Panc1 (cell line): Measurements from ENCODE around the gene FILIP1L. TPM values are rescaled to one million over a fixed set of nuclear protein-coding genes. Genes with fewer than 3 reads are reported as not detected.

Source experiments
- ATAC-seq: fragments of 200-7000 bp; cut with Tn5 transposase; 2 replicates; pipeline ENCODE4 v1.9.1; 2020; ENCODE audit warnings: mild to moderate bottlenecking, moderate library complexity
- BruUV-seq: library from RNA; stranded (reverse); fragments of 400-500 nt; replicated peaks from 2 replicates; lab custom pipeline; 2021; lab: Mats Ljungman, UMichigan
- CTCF ChIA-PET: fragments of 300-600 bp; sonication (Branson Sonifier 250); formaldehyde crosslinking; loops from one replicate; lab custom pipeline; 2022; ENCODE audit warnings: antibody characterized with exemption; lab: Charles Lee
- POLR2A ChIA-PET: fragments of 300-600 bp; sonication (Branson Sonifier 250); formaldehyde crosslinking; loops from one replicate; lab custom pipeline; 2022; ENCODE audit warnings: antibody characterized with exemption; lab: Charles Lee
- DNase-seq: peaks from one replicate; pipeline ENCODE4 v3.0.0-alpha.2; 2010; ENCODE audit warnings: low read depth, low spot score
- H3K27ac ChIP-seq: 2 replicates; pipeline ENCODE4 v1.5.1; 2011; ENCODE audit warnings: mild to moderate bottlenecking, low read length, inconsistent platforms
- H3K27me3 ChIP-seq: fragments of 200-500 bp; sonication (Bioruptor generic); 2 replicates; pipeline ENCODE4 v1.6.0; 2014; ENCODE audit warnings: low read length, inconsistent platforms; ENCODE audit not compliant: control insufficient read depth, insufficient read depth
- H3K36me3 ChIP-seq: fragments of 200-500 bp; sonication (Bioruptor generic); 2 replicates; pipeline ENCODE4 v1.5.1; 2014; ENCODE audit warnings: inconsistent platforms, mild to moderate bottlenecking, low read length, moderate library complexity; ENCODE audit not compliant: control insufficient read depth, insufficient read depth
- H3K4me1 ChIP-seq: 2 replicates; pipeline ENCODE4 v1.5.1; 2011; ENCODE audit warnings: inconsistent platforms, mild to moderate bottlenecking, low read length, moderate library complexity; ENCODE audit not compliant: control insufficient read depth, insufficient read depth
- H3K4me3 ChIP-seq, 2 experiments: 2 replicates each; pipeline ENCODE4 v1.5.1; 2011 to 2012; ENCODE audit warnings: low read depth in 2 of 2, low read length in 2 of 2, mild to moderate bottlenecking in 2 of 2, inconsistent platforms in 1 of 2, moderate library complexity in 1 of 2
- H3K9me3 ChIP-seq: fragments of 200-500 bp; sonication (Bioruptor generic); 2 replicates; pipeline ENCODE4 v1.5.1; 2014; ENCODE audit warnings: low read depth, mild to moderate bottlenecking, inconsistent platforms, low read length, moderate library complexity; ENCODE audit not compliant: control insufficient read depth, insufficient read depth
- CTCF ChIP-seq: fragments of 450-650 bp; IDR thresholded peaks from 2 replicates; pipeline ENCODE4 v1.5.1; 2017; ENCODE audit warnings: mild to moderate bottlenecking
- POLR2AphosphoS5 ChIP-seq: IDR thresholded peaks from 2 replicates; pipeline ENCODE4 v1.6.1; 2012; ENCODE audit warnings: mild to moderate bottlenecking, low read depth, low read length, moderate library complexity
- REST ChIP-seq, 2 experiments: IDR thresholded peaks; 2 replicates each; pipeline ENCODE4 v1.6.1; 2011 to 2012; ENCODE audit warnings: low read depth in 2 of 2, control low read depth in 1 of 2, low read length in 1 of 2, mild to moderate bottlenecking in 1 of 2, moderate library complexity in 1 of 2; ENCODE audit not compliant: insufficient read depth in 1 of 2
- SIN3A ChIP-seq: IDR thresholded peaks from 2 replicates; pipeline ENCODE4 v1.6.1; 2012; ENCODE audit warnings: low read depth, mild to moderate bottlenecking, low read length, moderate library complexity, borderline replicate concordance; ENCODE audit not compliant: insufficient read depth
- TCF7L2 ChIP-seq: IDR thresholded peaks from 2 replicates; pipeline ENCODE4 v1.6.1; 2011; ENCODE audit warnings: mild to moderate bottlenecking, low read depth, low read length, inconsistent platforms
- in situ Hi-C: cut with HindIII; loops from 2 replicates; pipeline ENCODE4 v1.10.0; 2016; ENCODE audit warnings: low sequenced_read_pairs, low pct_unique_long_range_greater_than_20kb
- intact Hi-C: fragments of 100-400 bp; cut with micrococcal nuclease; formaldehyde crosslinking; loops from one replicate; pipeline ENCODE4 v1.10.0; 2022; ENCODE audit not compliant: unreplicated experiment
- total RNA-seq: library from RNA; stranded (reverse); gene quantifications from one replicate; pipeline ENCODE4 v1.2.1, GENCODE V29; 2021; ENCODE audit not compliant: unreplicated experiment

FILIP1L gene
- total RNA-seq, 1 experiment from 2014 or later, result 3.2 TPM

GRCh38 chr3:99866261-99866761, 248.0 kb downstream of the FILIP1L start:
- no peak for DNase-seq
- Histone ChIP-seq H3K27ac (no peak overlapping the region), H3K36me3 (no peaks in the 10 kb centered on the region), H3K27me3 (no peaks in the 10 kb centered on the region), H3K9me3 (no peaks in the 10 kb centered on the region), H3K4me3 (no peak overlapping the region), H3K4me1 (0 out of 2 replicates have a peak, but pooled peaks cover 2% of the 10 kb centered on the region)
- POLR2A ChIA-PET, result no interaction called here
- intact Hi-C loops (no loop called here), in situ Hi-C loops (no loop called here)
- BruUV-seq, result no TSS peak
- ATAC-seq, result no peak
- CTCF ChIA-PET, result no interaction called here
- TF ChIP-seq TCF7L2, result no peak

- H3K27ac ChIP-seq, result no peak overlapping the region
- no peak overlapping the region for H3K4me3 ChIP-seq
- no TSS peak for BruUV-seq
- no peaks in the 10 kb centered on the region for H3K27me3 ChIP-seq
- DNase-seq (no peak), ATAC-seq (no peak)
- H3K36me3 ChIP-seq, result no peaks in the 10 kb centered on the region
- ChIA-PET POLR2A (no interaction called here), CTCF (no interaction called here)
- H3K4me1 ChIP-seq, result no peaks in the 10 kb centered on the region
- in situ Hi-C loops, result no loop called here
- no peak for TF ChIP-seq TCF7L2
- TF ChIP-seq CTCF, result no peak
- TF ChIP-seq POLR2AphosphoS5, result no peak
- no peak for TF ChIP-seq SIN3A
- no peak for TF ChIP-seq REST (IDR thresholded peaks at IDR 0.05; ENCODE audit: insufficient read depth in 1 of 2, low read depth in 2 of 2, low read length in 1 of 2)
- intact Hi-C loops, result no loop called here
- H3K9me3 ChIP-seq, result no peaks in the 10 kb centered on the region
Observed at GRCh38 chr3:99865321-99865720, 249.0 kb downstream of the FILIP1L start.

GRCh38 chr3:99864289-99864688, 250.0 kb downstream of the FILIP1L start:
- no peak overlapping the region for H3K4me3 ChIP-seq
- in situ Hi-C loops, result no loop called here
- no peaks in the 10 kb centered on the region for H3K36me3 ChIP-seq
- H3K4me1 ChIP-seq, result no peaks in the 10 kb centered on the region
- POLR2A ChIA-PET, result no interaction called here
- intact Hi-C loops, result no loop called here
- BruUV-seq, result no TSS peak
- H3K27ac ChIP-seq, result no peak overlapping the region
- no peaks in the 10 kb centered on the region for H3K27me3 ChIP-seq
- H3K9me3 ChIP-seq, result no peaks in the 10 kb centered on the region
- ATAC-seq (no peak), DNase-seq (no peak)
- CTCF ChIA-PET, result no interaction called here
- no peak for TF ChIP-seq REST (IDR thresholded peaks at IDR 0.05; ENCODE audit: insufficient read depth in 1 of 2, low read depth in 2 of 2, low read length in 1 of 2)
- TF ChIP-seq POLR2AphosphoS5, result no peak
